ENCODE results near the gene LAMB4.

The LAMB4 gene

DNA sequence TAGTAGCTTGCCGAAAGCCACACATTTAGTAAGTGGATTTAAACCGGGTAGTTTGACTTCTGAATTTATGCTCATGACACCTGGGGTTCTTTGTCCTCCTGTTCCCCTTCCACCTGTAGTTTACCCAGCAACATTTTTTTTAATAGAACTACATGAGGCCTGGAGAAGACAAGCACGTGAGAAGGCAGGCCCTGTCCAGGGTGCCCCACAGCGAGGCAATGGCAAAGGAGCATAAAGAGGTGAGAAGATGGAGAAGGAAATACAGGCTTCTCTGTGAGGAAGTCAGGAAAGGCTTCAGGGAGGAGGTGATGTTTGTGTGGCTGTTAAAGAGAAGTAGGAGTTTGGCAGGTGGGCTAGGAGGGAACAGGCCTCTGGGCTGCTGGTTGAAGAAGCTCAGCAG is 76.9 kb downstream of the LAMB4 start:
- H3K36me3 ChIP-seq (replicated peaks; ENCODE audit: insufficient read depth, low read length): no peaks in the 10 kb centered on the region
- no peak for DNase-seq
- no peaks in the 10 kb centered on the region for H3F3A ChIP-seq (ENCODE audit: insufficient read depth, low read length)
- H3K27ac ChIP-seq (ENCODE audit: low read length): no peak overlapping the region
- H3K9me3 ChIP-seq (replicated peaks; ENCODE audit: insufficient read depth, low read length): no peaks in the 10 kb centered on the region
- no peak overlapping the region for H3K4me2 ChIP-seq (ENCODE audit: low read depth, low read length)
- H3K79me2 ChIP-seq (ENCODE audit: low read length): no peaks in the 10 kb centered on the region
- peaks cover 14% of the 10 kb centered on the region for H3K4me1 ChIP-seq (ENCODE audit: low read length)
- H3K27me3 ChIP-seq (replicated peaks; ENCODE audit: insufficient read depth, low read length): no peaks in the 10 kb centered on the region
- TF ChIP-seq EZH2 (optimal IDR thresholded peaks at IDR 0.05; ENCODE audit: low read depth, low read length): no peak
- TF ChIP-seq CTCF (IDR thresholded peaks at IDR 0.05; ENCODE audit: low read length): no peak
- TF ChIP-seq EZH2phosphoT487 (IDR thresholded peaks at IDR 0.05; ENCODE audit: low read length): no peak
- no peaks in the 10 kb centered on the region for H3K9me2 ChIP-seq (replicated peaks; ENCODE audit: insufficient read depth, low read length)
- no peak overlapping the region for H2AFZ ChIP-seq (ENCODE audit: low read length)
- no peak overlapping the region for H3K4me3 ChIP-seq (ENCODE audit: low read length)
- H3K9ac ChIP-seq (ENCODE audit: low read length): no peak overlapping the region
- H4K20me1 ChIP-seq (ENCODE audit: insufficient read depth, low read length): no peaks in the 10 kb centered on the region

DNA sequence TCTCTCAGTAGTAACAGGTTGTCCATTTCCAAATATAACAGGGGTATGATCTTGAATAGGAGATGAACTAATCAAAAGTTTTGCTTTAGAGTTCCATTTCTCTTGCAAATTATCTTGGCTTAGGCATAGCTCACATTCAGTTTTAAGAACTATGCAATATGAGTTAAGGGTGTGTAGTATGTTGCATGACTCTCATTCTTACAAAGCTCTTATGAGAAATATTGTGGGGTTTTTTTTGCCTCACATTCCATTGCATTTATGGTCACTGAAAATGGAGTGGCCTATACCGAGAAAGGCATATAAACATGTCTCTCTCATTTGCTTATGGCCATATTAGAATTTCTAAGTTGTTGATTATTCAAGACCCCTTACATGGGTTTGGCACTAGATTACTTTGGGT is 78.7 kb downstream of the LAMB4 start:
- no peaks in the 10 kb centered on the region for H3F3A ChIP-seq (ENCODE audit: insufficient read depth, low read length)

GRCh38 chr7:108049962-108050361 is 80.2 kb downstream of the LAMB4 start:
- DNase-seq: peak; percentile 87
- H3K4me2 ChIP-seq (ENCODE audit: low read depth, low read length): peak overlapping the region; percentile 23

More for the DNA sequence above, 78.7 kb downstream of the LAMB4 start:
- DNase-seq: no peak
- Histone ChIP-seq H3K9me3 (replicated peaks; ENCODE audit: insufficient read depth, low read length) (no peaks in the 10 kb centered on the region), H3K4me2 (ENCODE audit: low read depth, low read length) (no peak overlapping the region), H3K4me3 (ENCODE audit: low read length) (no peak overlapping the region), H3K27me3 (replicated peaks; ENCODE audit: insufficient read depth, low read length) (no peaks in the 10 kb centered on the region), H3K4me1 (ENCODE audit: low read length) (peaks cover 14% of the 10 kb centered on the region), H4K20me1 (ENCODE audit: insufficient read depth, low read length) (no peaks in the 10 kb centered on the region), H3K9me2 (replicated peaks; ENCODE audit: insufficient read depth, low read length) (no peaks in the 10 kb centered on the region), H3K9ac (ENCODE audit: low read length) (no peak overlapping the region), H3K36me3 (replicated peaks; ENCODE audit: insufficient read depth, low read length) (no peaks in the 10 kb centered on the region), H2AFZ (ENCODE audit: low read length) (no peak overlapping the region), H3K79me2 (ENCODE audit: low read length) (no peaks in the 10 kb centered on the region), H3K27ac (ENCODE audit: low read length) (no peak overlapping the region)
- TF ChIP-seq CTCF (IDR thresholded peaks at IDR 0.05; ENCODE audit: low read length): no peak
- TF ChIP-seq EZH2phosphoT487 (IDR thresholded peaks at IDR 0.05; ENCODE audit: low read length): no peak
- TF ChIP-seq EZH2 (optimal IDR thresholded peaks at IDR 0.05; ENCODE audit: low read depth, low read length): no peak

More at GRCh38 chr7:108049962-108050361, 80.2 kb downstream of the LAMB4 start:
- TF ChIP-seq EZH2 (optimal IDR thresholded peaks at IDR 0.05; ENCODE audit: low read depth, low read length) (no peak), CTCF (IDR thresholded peaks at IDR 0.05; ENCODE audit: low read length) (no peak), EZH2phosphoT487 (IDR thresholded peaks at IDR 0.05; ENCODE audit: low read length) (no peak)
- Histone ChIP-seq H3F3A (ENCODE audit: insufficient read depth, low read length) (no peaks in the 10 kb centered on the region), H3K9ac (ENCODE audit: low read length) (no peak overlapping the region), H3K9me2 (replicated peaks; ENCODE audit: insufficient read depth, low read length) (no peaks in the 10 kb centered on the region), H3K79me2 (ENCODE audit: low read length) (no peaks in the 10 kb centered on the region), H3K27ac (ENCODE audit: low read length) (no peak overlapping the region), H3K4me1 (ENCODE audit: low read length) (peaks cover 14% of the 10 kb centered on the region), H2AFZ (ENCODE audit: low read length) (no peak overlapping the region), H4K20me1 (ENCODE audit: insufficient read depth, low read length) (no peaks in the 10 kb centered on the region), H3K36me3 (replicated peaks; ENCODE audit: insufficient read depth, low read length) (no peaks in the 10 kb centered on the region), H3K9me3 (replicated peaks; ENCODE audit: insufficient read depth, low read length) (no peaks in the 10 kb centered on the region), H3K27me3 (replicated peaks; ENCODE audit: insufficient read depth, low read length) (no peaks in the 10 kb centered on the region), H3K4me3 (ENCODE audit: low read length) (no peak overlapping the region)
